ENCODE data around the gene TMEM183A.

- no peak for TF ChIP-seq CTCF (IDR thresholded peaks at IDR 0.05)
- no peak for TF ChIP-seq POLR2A (IDR thresholded peaks at IDR 0.05)
- no peak for TF ChIP-seq POLR2AphosphoS5 (IDR thresholded peaks at IDR 0.05)
Measured at GRCh38 chr1:202981939-202982338, 25.2 kb upstream of the TMEM183A start.
